CD4-positive, alpha-beta T cell treated with Interleukin-6 at 100 ng/mL for 8 hours (primary cell): ENCODE data around the gene DNAJC7.
"Not testable (repeated sequence)": the region's sequence is repeated elsewhere in the genome, so short reads cannot be mapped to it uniquely, and the experiment has no call there.

Source experiments
- DNase-seq: peaks from one replicate; pipeline ENCODE4 v3.0.0-alpha.2; 2020; ENCODE audit warnings: mixed read lengths, low spot score

Gene DNAJC7

GRCh38 chr17:41957031-41957868 is 60.0 kb downstream of the DNAJC7 start:
- no peak for DNase-seq

GRCh38 chr17:41956522-41956921 is 60.7 kb downstream of the DNAJC7 start:
- DNase-seq = no peak

GRCh38 chr17:41948762-41949460 is 68.3 kb downstream of the DNAJC7 start:
- no peak for DNase-seq

- no peak for DNase-seq
Observed at GRCh38 chr17:41944943-41945342, 72.3 kb downstream of the DNAJC7 start.

- no peak for DNase-seq
Observed at GRCh38 chr17:41943492-41943891, 73.7 kb downstream of the DNAJC7 start.

- DNase-seq = no peak
Observed at GRCh38 chr17:41942626-41943373, 74.4 kb downstream of the DNAJC7 start.

GRCh38 chr17:41941168-41941567 is 76.1 kb downstream of the DNAJC7 start:
- DNase-seq = no peak

- DNase-seq = no peak
Observed at GRCh38 chr17:41939693-41940090, 77.5 kb downstream of the DNAJC7 start.

- no peak for DNase-seq
Observed at GRCh38 chr17:41939044-41939692, 78.1 kb downstream of the DNAJC7 start.

GRCh38 chr17:41937970-41938954 is 79.0 kb downstream of the DNAJC7 start:
- no peak for DNase-seq

- no peak for DNase-seq
Observed at GRCh38 chr17:41935641-41936040, 81.6 kb downstream of the DNAJC7 start.

GRCh38 chr17:41932816-41933389 is 84.3 kb downstream of the DNAJC7 start:
- no peak for DNase-seq

GRCh38 chr17:41931715-41932114 is 85.5 kb downstream of the DNAJC7 start:
- DNase-seq = not testable (repeated sequence)

GRCh38 chr17:41930833-41931156 is 86.4 kb downstream of the DNAJC7 start:
- DNase-seq = not testable (repeated sequence)

- peak; percentile 93 for DNase-seq
Observed at GRCh38 chr17:41930009-41930832, 87.0 kb downstream of the DNAJC7 start, which contains the start of gene ODAD4. ODAD4 (plus strand) TSS chr17:41930617; CDS start chr17:41930724, 107 bp downstream.

GRCh38 chr17:41928693-41929251 is 88.5 kb downstream of the DNAJC7 start:
- DNase-seq = no peak
